GM12878 (cell line): Measurements from ENCODE around the gene DBNDD2. TPM values are rescaled to one million over a fixed set of nuclear protein-coding genes. Genes with fewer than 3 reads are reported as not detected.

Source experiments
- ATAC-seq: fragments of 200-7000 bp; cut with Tn5 transposase; 3 replicates; pipeline ENCODE4 v1.9.1; 2020; ENCODE audit warnings: mild to moderate bottlenecking, moderate library complexity
- BruUV-seq: library from RNA; stranded (reverse); fragments of 400-500 nt; replicated peaks from 2 replicates; lab custom pipeline; 2021; lab: Mats Ljungman, UMichigan
- CTCF ChIA-PET: fragments of 300-600 bp; sonication (Branson Sonifier 250); formaldehyde crosslinking; extraction: SDS; loops from one replicate; lab custom pipeline; 2021; ENCODE audit warnings: inconsistent platforms; lab: Yijun Ruan, JAX
- POLR2A ChIA-PET: fragments of 350-600 bp; formaldehyde crosslinking; extraction: SDS; loops from one replicate; lab custom pipeline; 2021; ENCODE audit warnings: inconsistent platforms; lab: Charles Lee
- RAD21 ChIA-PET: fragments of 300-600 bp; sonication (Branson Sonifier 250); formaldehyde crosslinking; loops from one replicate; lab custom pipeline; 2023; ENCODE audit warnings: antibody characterized with exemption; ENCODE audit not compliant: unreplicated experiment; lab: Charles Lee
- SMC1A ChIA-PET: fragments of 300-600 bp; sonication (Branson Sonifier 250); formaldehyde crosslinking; loops from one replicate; lab custom pipeline; 2023; ENCODE audit not compliant: unreplicated experiment, uncharacterized antibody; lab: Charles Lee
- DNase-seq: peaks from one replicate; pipeline ENCODE4 v3.0.0-alpha.2; 2011; ENCODE audit warnings: low read depth, low spot score
- FAIRE-seq: peaks from 3 replicates; lab custom pipeline; 2011; peaks lifted over from hg19 to GRCh38; lab: Jason Lieb, UNC
- H2AFZ ChIP-seq: 2 replicates; pipeline ENCODE4 v1.6.0; 2011; ENCODE audit warnings: low read depth, low read length, control low read depth; ENCODE audit not compliant: control insufficient read depth
- H3K27ac ChIP-seq: 2 replicates; pipeline ENCODE4 v1.5.1; 2011; ENCODE audit warnings: control low read depth; ENCODE audit not compliant: control insufficient read depth, insufficient read depth
- H3K27me3 ChIP-seq, 2 experiments: replicated peaks in 1 of 2; 2 replicates each; pipeline versions ENCODE4 v1.6.0 to v1.6.1; 2011; ENCODE audit warnings: low read length in 1 of 2; ENCODE audit not compliant: control insufficient read depth in 2 of 2, insufficient read depth in 2 of 2
- H3K36me3 ChIP-seq, 2 experiments: 2 replicates each; pipeline ENCODE4 v1.5.1; 2011; ENCODE audit warnings: low read length in 1 of 2; ENCODE audit not compliant: control insufficient read depth in 2 of 2, insufficient read depth in 2 of 2
- H3K4me1 ChIP-seq: 2 replicates; pipeline ENCODE4 v1.6.1; 2011; ENCODE audit warnings: mild to moderate bottlenecking, low read length, moderate library complexity, mixed read lengths; ENCODE audit not compliant: control insufficient read depth, insufficient read depth
- H3K4me2 ChIP-seq: 2 replicates; pipeline ENCODE4 v1.6.0; 2011; ENCODE audit warnings: control low read depth; ENCODE audit not compliant: control insufficient read depth, insufficient read depth
- H3K4me3 ChIP-seq: fragments of 200-600 bp; sonication (generic); 2 replicates; pipeline ENCODE4 v1.5.1; 2016
- H3K79me2 ChIP-seq: 2 replicates; pipeline ENCODE4 v1.6.0; 2011; ENCODE audit warnings: low read length; ENCODE audit not compliant: control insufficient read depth, insufficient read depth
- H3K9ac ChIP-seq: 2 replicates; pipeline ENCODE4 v1.8.0; 2011; ENCODE audit warnings: low read length, control low read depth, mixed read lengths; ENCODE audit not compliant: control insufficient read depth, insufficient read depth
- H3K9me3 ChIP-seq: replicated peaks from 3 replicates; pipeline ENCODE4 v1.5.1; 2011; ENCODE audit warnings: mild to moderate bottlenecking, low read length; ENCODE audit not compliant: control insufficient read depth, insufficient read depth
- H4K20me1 ChIP-seq: 2 replicates; pipeline ENCODE4 v1.6.0; 2011; ENCODE audit not compliant: control insufficient read depth, insufficient read depth
- CHD1 ChIP-seq: IDR thresholded peaks from 2 replicates; pipeline ENCODE4 v1.6.1; 2012; ENCODE audit warnings: low read depth, low read length, improper control_type of control experiment
- ELK1 ChIP-seq: IDR thresholded peaks from 2 replicates; pipeline ENCODE4 v1.6.1; 2012; ENCODE audit warnings: low read depth, low read length, improper control_type of control experiment
- GABPA ChIP-seq: IDR thresholded peaks from 2 replicates; pipeline ENCODE4 v1.6.1; 2014; ENCODE audit warnings: antibody characterized with exemption, low read depth, mild to moderate bottlenecking, inconsistent platforms
- IKZF1 ChIP-seq: fragments of 450-650 bp; conservative IDR thresholded peaks from 2 replicates; pipeline ENCODE4 v1.6.1; 2017; ENCODE audit warnings: antibody characterized with exemption, mild to moderate bottlenecking
- MEF2B ChIP-seq: fragments of 450-650 bp; IDR thresholded peaks from 2 replicates; pipeline ENCODE4 v1.6.1; 2018; ENCODE audit warnings: mild to moderate bottlenecking, moderate library complexity; ENCODE audit not compliant: partially characterized antibody, poor library complexity, severe bottlenecking
- MLLT1 ChIP-seq: fragments of 450-650 bp; IDR thresholded peaks from 2 replicates; pipeline ENCODE4 v1.6.1; 2016; ENCODE audit warnings: mild to moderate bottlenecking
- MTA3 ChIP-seq: IDR thresholded peaks from 2 replicates; pipeline ENCODE4 v1.6.1; 2012; ENCODE audit warnings: low read length, inconsistent platforms, borderline replicate concordance
- NBN ChIP-seq: fragments of 450-650 bp; IDR thresholded peaks from 2 replicates; pipeline ENCODE4 v1.6.1; 2016
- NFXL1 ChIP-seq: fragments of 450-650 bp; IDR thresholded peaks from 2 replicates; pipeline ENCODE4 v1.6.1; 2017; ENCODE audit warnings: antibody characterized with exemption, mild to moderate bottlenecking, borderline replicate concordance
- NKRF ChIP-seq: fragments of 450-650 bp; conservative IDR thresholded peaks from 2 replicates; pipeline ENCODE4 v1.6.1; 2017; ENCODE audit warnings: mild to moderate bottlenecking, moderate library complexity
- PKNOX1 ChIP-seq: fragments of 450-650 bp; IDR thresholded peaks from 2 replicates; pipeline ENCODE4 v1.6.1; 2016; ENCODE audit warnings: mild to moderate bottlenecking
- SIX5 ChIP-seq: IDR thresholded peaks from 2 replicates; pipeline ENCODE4 v1.6.1; 2011; ENCODE audit warnings: mild to moderate bottlenecking, low read depth, low read length, moderate library complexity; ENCODE audit not compliant: severe bottlenecking
- YY1 ChIP-seq: IDR thresholded peaks from 2 replicates; pipeline ENCODE4 v1.6.1; 2011; ENCODE audit warnings: low read depth, mild to moderate bottlenecking, low read length
- ZBTB33 ChIP-seq: fragments of 450-650 bp; IDR thresholded peaks from 2 replicates; pipeline ENCODE4 v1.6.1; 2017; ENCODE audit warnings: mild to moderate bottlenecking
- WGBS: methylation state at CpG from one replicate; pipeline ENCODE4 v1.1.6; 2016; ENCODE audit warnings: low lambda C conversion rate; ENCODE audit not compliant: insufficient replicate concordance, insufficient coverage; ENCODE audit errors: missing lambda C conversion rate; 5-methylcytosine and 5-hydroxymethylcytosine counted together
- in situ Hi-C: fragments of 300-500 bp; cut with MboI; formaldehyde crosslinking; loops from 9 replicates; pipeline ENCODE4 v1.14.3; 2018; ENCODE audit warnings: mixed read lengths
- intact Hi-C: fragments of 100-400 bp; cut with micrococcal nuclease; formaldehyde crosslinking; loops from one replicate; pipeline ENCODE4 v1.14.2; 2022; ENCODE audit not compliant: unreplicated experiment
- polyA plus RNA-seq, 11 experiments: library from polyadenylated mRNA; depleted of rRNA in 4 of 11; unstranded in 6 of 11; stranded (reverse) in 5 of 11; fragments of >200 nt; fragmentation: Nextera tagmentation in 4 of 11; fragmentation: Illumina TruSeq in 1 of 11; extraction: Ambion mirVana in 4 of 11; extraction: Trizol in 1 of 11; gene quantifications; 1 replicate in 1 of 11; 2 replicates in 10 of 11; pipeline versions ENCODE4 v1.2.1 to v1.2.3, GENCODE V29; 2011 to 2016; ENCODE audit warnings: inconsistent platforms in 2 of 11, missing spikeins in 2 of 11, low read depth in 1 of 11
- total RNA-seq, 4 experiments: library from RNA; depleted of rRNA in 3 of 4; stranded (reverse); fragments of >200 nt in 3 of 4; fragmentation: Illumina TruSeq in 1 of 4; extraction: Trizol in 1 of 4; gene quantifications; 2 replicates each; pipeline versions ENCODE4 v1.2.1 to v1.2.3, GENCODE V29; 2013 to 2021

The DBNDD2 gene
- total and polyA plus RNA-seq, 10 of the 15 experiments (the other 5 are each of a cell fraction or from before 2014, with no cell fraction given): 0.17 to 5.7 (median 0.49) TPM; not detected in 1

- TF ChIP-seq MLLT1 (no peak), NBN (no peak), IKZF1 (no peak), NFXL1 (no peak), MEF2B (no peak), SIX5 (no peak), MTA3 (no peak)
Observed at GRCh38 chr20:45407783-45408645, at the start of gene DBNDD2 (continued).

- Histone ChIP-seq H3K27me3 (no peaks in the 10 kb centered on the region), H3K4me1 (peaks cover 22% of the 10 kb centered on the region), H3K79me2 (peaks cover 6% of the 10 kb centered on the region), H3K36me3 (no peaks in the 10 kb centered on the region), H2AFZ (no peak overlapping the region), H3K9ac (no peak overlapping the region), H3K9me3 (no peaks in the 10 kb centered on the region), H4K20me1 (no peaks in the 10 kb centered on the region), H3K4me2 (no peak overlapping the region), H3K4me3 (no peak overlapping the region), H3K27ac (no peak overlapping the region)
- intact Hi-C loops (no loop called here), in situ Hi-C loops (no loop called here)
- ChIA-PET RAD21 (interaction anchor here (1.0 to 17.6 kb wide), 5 partner anchors 9 to 91 kb away, joined by 3 to 394 read pairs (median 4); partner anchors contain the start of gene SDC4), CTCF (interaction anchor here (1.2 to 19.4 kb wide), 6 partner anchors 12 to 92 kb away, joined by 3 to 685 read pairs (median 77); no protein-coding TSS in a partner anchor), POLR2A (no interaction called here), SMC1A (interaction anchor here (0.9 to 19.8 kb wide), 6 partner anchors 10 to 412 kb away, joined by 3 to 440 read pairs (median 4); no protein-coding TSS in a partner anchor)
- FAIRE-seq (no peak), ATAC-seq (no peak), DNase-seq (no peak)
- 55% methylated on average over 7 of the region's 7 CpGs for WGBS
- no TSS peak for BruUV-seq
- TF ChIP-seq ZBTB33: no peak
- no peak for TF ChIP-seq CHD1
- no peak for TF ChIP-seq ELK1
- TF ChIP-seq YY1: no peak
- no peak for TF ChIP-seq PKNOX1
- no peak for TF ChIP-seq NKRF
- TF ChIP-seq GABPA: no peak
Observed at GRCh38 chr20:45359069-45359405, 49.1 kb upstream of the DBNDD2 start.
